OCI-LY3 (cell line): ENCODE measurements around the gene NID1.
A peak's percentile ranks its signal among the peaks of the same experiment; 100 is the strongest.

Experiments used
- H2AFZ ChIP-seq: fragments of 200-600, 300-600 bp; shearing (Covaris generic); 2 replicates; pipeline ENCODE4 v1.6.0; 2014; ENCODE audit warnings: antibody characterized with exemption, low read depth, low read length
- H3K27ac ChIP-seq: fragments of 200-600, 300-600 bp; sonication (generic); 2 replicates; pipeline ENCODE4 v1.5.1; 2014; ENCODE audit warnings: mild to moderate bottlenecking, low read length, moderate library complexity, mixed read lengths
- H3K27me3 ChIP-seq: fragments of 200-600, 300-600 bp; sonication (generic); 2 replicates; pipeline ENCODE4 v1.6.1; 2014; ENCODE audit warnings: low read depth, low read length, mixed read lengths
- H3K36me3 ChIP-seq: fragments of 200-600, 300-600 bp; sonication (generic); replicated peaks from 2 replicates; pipeline ENCODE3; 2014; ENCODE audit warnings: low read depth, low read length, mixed read lengths
- H3K4me1 ChIP-seq: fragments of 300-600, 200-600 bp; sonication (generic); 2 replicates; pipeline ENCODE4 v1.6.1; 2014; ENCODE audit warnings: low read length, mixed read lengths
- H3K4me2 ChIP-seq: fragments of 200-600, 300-600 bp; sonication (generic); 2 replicates; pipeline ENCODE4 v1.6.1; 2014; ENCODE audit warnings: low read length, mixed read lengths
- H3K4me3 ChIP-seq: fragments of 300-600, 200-600 bp; sonication (generic); 2 replicates; pipeline ENCODE4 v1.5.1; 2014; ENCODE audit warnings: antibody characterized with exemption, mild to moderate bottlenecking, low read length, moderate library complexity
- H3K79me2 ChIP-seq: fragments of 300-600, 200-600 bp; shearing (Covaris generic); 2 replicates; pipeline ENCODE4 v1.6.1; 2014; ENCODE audit warnings: mild to moderate bottlenecking, low read length, mixed read lengths
- H3K9ac ChIP-seq: fragments of 300-600, 200-600 bp; shearing (Covaris generic); 2 replicates; pipeline ENCODE4 v1.6.0; 2014; ENCODE audit warnings: mild to moderate bottlenecking, low read length, moderate library complexity
- H3K9me3 ChIP-seq: fragments of 200-600, 300-600 bp; shearing (Covaris generic); 2 replicates; pipeline ENCODE4 v1.6.1; 2014; ENCODE audit warnings: low read length, mixed read lengths; ENCODE audit not compliant: insufficient read depth
- H4K20me1 ChIP-seq: fragments of 200-600, 300-600 bp; sonication (generic); 2 replicates; pipeline ENCODE4 v1.6.1; 2016; ENCODE audit warnings: low read length, mixed read lengths; ENCODE audit not compliant: insufficient read depth
- CTCF ChIP-seq: fragments of 200-600, 300-600 bp; sonication (generic); IDR thresholded peaks from 2 replicates; pipeline ENCODE4 v1.5.1; 2014; ENCODE audit warnings: antibody characterized with exemption, low read length, low read depth
- EZH2phosphoT487 ChIP-seq: fragments of 200-600 bp; shearing (Covaris generic); IDR thresholded peaks from 2 replicates; pipeline ENCODE4 v1.6.1; 2018; ENCODE audit warnings: antibody characterized with exemption, mixed run types, low read depth

NID1 gene

GRCh38 chr1:235932090-235932510, 132.8 kb downstream of the NID1 start:
- TF ChIP-seq EZH2phosphoT487 (peak; percentile 27; the same call in 1 of the 2 replicates), CTCF (no peak)
- H3K27ac ChIP-seq: no peak overlapping the region
- no peaks in the 10 kb centered on the region for H3K9me3 ChIP-seq
- H4K20me1 ChIP-seq: peaks cover 5% of the 10 kb centered on the region
- no peaks in the 10 kb centered on the region for H3K36me3 ChIP-seq
- peak overlapping the region; percentile 33 for H3K4me3 ChIP-seq
- no peaks in the 10 kb centered on the region for H3K79me2 ChIP-seq
- no peak overlapping the region for H3K9ac ChIP-seq
- H3K4me1 ChIP-seq: peaks cover 46% of the 10 kb centered on the region
- no peak overlapping the region for H2AFZ ChIP-seq
- H3K4me2 ChIP-seq: peak overlapping the region; percentile 73
- H3K27me3 ChIP-seq: peaks cover 91% of the 10 kb centered on the region

GRCh38 chr1:235931171-235931738, 133.6 kb downstream of the NID1 start:
- Histone ChIP-seq H3K4me2 (peak overlapping the region; percentile 43), H3K4me3 (no peak overlapping the region), H3K27ac (no peak overlapping the region)

GRCh38 chr1:235930543-235930942, 134.3 kb downstream of the NID1 start:
- Histone ChIP-seq H4K20me1 (peaks cover 5% of the 10 kb centered on the region), H3K4me3 (no peak overlapping the region), H3K27me3 (peaks cover 80% of the 10 kb centered on the region), H3K4me1 (peaks cover 46% of the 10 kb centered on the region), H3K27ac (no peak overlapping the region), H3K36me3 (no peaks in the 10 kb centered on the region), H2AFZ (no peak overlapping the region), H3K9ac (no peak overlapping the region), H3K4me2 (no peak overlapping the region), H3K9me3 (no peaks in the 10 kb centered on the region), H3K79me2 (no peaks in the 10 kb centered on the region)
- no peak for TF ChIP-seq CTCF
- TF ChIP-seq EZH2phosphoT487: no peak

More at GRCh38 chr1:235931171-235931738, 133.6 kb downstream of the NID1 start:
- Histone ChIP-seq H3K27me3 (peaks cover 85% of the 10 kb centered on the region), H3K36me3 (no peaks in the 10 kb centered on the region), H4K20me1 (peaks cover 5% of the 10 kb centered on the region), H2AFZ (no peak overlapping the region), H3K79me2 (no peaks in the 10 kb centered on the region), H3K4me1 (peaks cover 46% of the 10 kb centered on the region), H3K9ac (no peak overlapping the region), H3K9me3 (no peaks in the 10 kb centered on the region)
- no peak for TF ChIP-seq CTCF
- TF ChIP-seq EZH2phosphoT487: peak; percentile 44; the same call in 1 of the 2 replicates

GRCh38 chr1:235929216-235929615, 135.7 kb downstream of the NID1 start:
- Histone ChIP-seq H2AFZ (no peak overlapping the region), H3K27ac (no peak overlapping the region)

More at GRCh38 chr1:235929216-235929615, 135.7 kb downstream of the NID1 start:
- H4K20me1 ChIP-seq: peaks cover 5% of the 10 kb centered on the region
- peak overlapping the region; percentile 14 for H3K4me2 ChIP-seq
- H3K4me1 ChIP-seq: peaks cover 46% of the 10 kb centered on the region
- H3K79me2 ChIP-seq: no peaks in the 10 kb centered on the region
- TF ChIP-seq CTCF (no peak), EZH2phosphoT487 (no peak)
- no peak overlapping the region for H3K4me3 ChIP-seq
- H3K36me3 ChIP-seq: no peaks in the 10 kb centered on the region
- no peaks in the 10 kb centered on the region for H3K9me3 ChIP-seq
- peaks cover 78% of the 10 kb centered on the region for H3K27me3 ChIP-seq
- no peak overlapping the region for H3K9ac ChIP-seq
